Measurements from ENCODE around the gene STXBP5. TPM values are rescaled to one million over a fixed set of nuclear protein-coding genes. Genes with fewer than 3 reads are reported as not detected.

STXBP5 gene
- total and polyA plus RNA-seq, 9 of the 15 experiments (the other 6 are each of a cell fraction or from before 2014, with no cell fraction given): 23.3 to 172 (median 71.5) TPM

DNA sequence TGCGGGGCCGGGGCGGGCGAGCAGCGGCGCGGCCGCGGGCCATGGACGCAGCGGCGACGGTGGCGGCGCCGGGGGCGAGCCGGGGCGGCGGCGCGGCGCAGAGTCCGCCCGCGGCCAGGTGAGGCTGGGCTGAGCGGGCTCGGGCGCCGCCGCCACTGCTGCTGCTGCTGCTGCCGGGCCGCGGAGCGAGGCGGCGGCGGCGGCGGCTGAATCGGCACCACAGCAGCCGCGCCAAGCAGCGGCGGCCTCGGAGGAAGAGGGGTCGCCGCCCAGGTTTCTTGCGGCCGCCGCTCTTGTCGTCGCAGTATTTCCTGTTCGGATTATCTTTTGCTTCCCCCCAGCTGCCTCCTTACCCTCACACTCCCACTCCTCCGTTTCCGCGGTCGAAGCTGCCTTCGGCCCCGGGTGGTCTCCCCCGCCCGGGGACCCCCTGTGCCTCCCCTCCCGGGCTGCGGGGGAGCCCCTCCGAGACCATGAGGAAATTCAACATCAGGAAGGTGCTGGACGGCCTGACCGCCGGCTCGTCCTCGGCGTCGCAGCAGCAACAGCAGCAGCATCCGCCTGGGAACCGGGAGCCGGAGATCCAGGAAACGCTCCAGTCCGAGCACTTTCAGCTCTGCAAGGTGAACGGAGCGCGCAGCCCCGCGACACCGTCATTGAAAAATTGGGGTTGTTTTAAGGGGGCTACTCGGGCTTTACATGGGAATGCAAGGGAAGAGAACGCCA lies at the start of gene STXBP5 (continued):
- TF ChIP-seq, protein P1, sequence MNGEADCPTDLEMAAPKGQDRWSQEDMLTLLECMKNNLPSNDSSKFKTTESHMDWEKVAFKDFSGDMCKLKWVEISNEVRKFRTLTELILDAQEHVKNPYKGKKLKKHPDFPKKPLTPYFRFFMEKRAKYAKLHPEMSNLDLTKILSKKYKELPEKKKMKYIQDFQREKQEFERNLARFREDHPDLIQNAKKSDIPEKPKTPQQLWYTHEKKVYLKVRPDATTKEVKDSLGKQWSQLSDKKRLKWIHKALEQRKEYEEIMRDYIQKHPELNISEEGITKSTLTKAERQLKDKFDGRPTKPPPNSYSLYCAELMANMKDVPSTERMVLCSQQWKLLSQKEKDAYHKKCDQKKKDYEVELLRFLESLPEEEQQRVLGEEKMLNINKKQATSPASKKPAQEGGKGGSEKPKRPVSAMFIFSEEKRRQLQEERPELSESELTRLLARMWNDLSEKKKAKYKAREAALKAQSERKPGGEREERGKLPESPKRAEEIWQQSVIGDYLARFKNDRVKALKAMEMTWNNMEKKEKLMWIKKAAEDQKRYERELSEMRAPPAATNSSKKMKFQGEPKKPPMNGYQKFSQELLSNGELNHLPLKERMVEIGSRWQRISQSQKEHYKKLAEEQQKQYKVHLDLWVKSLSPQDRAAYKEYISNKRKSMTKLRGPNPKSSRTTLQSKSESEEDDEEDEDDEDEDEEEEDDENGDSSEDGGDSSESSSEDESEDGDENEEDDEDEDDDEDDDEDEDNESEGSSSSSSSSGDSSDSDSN (IDR thresholded peaks at IDR 0.05; ENCODE audit: borderline replicate concordance in 1 of 2, low read depth in 2 of 2, low read length in 2 of 2): peak; percentile 74 to 93; a peak in 2 of 4 replicates
- TF ChIP-seq SLC30A9 (CRISPR knock-in tag; IDR thresholded peaks at IDR 0.05): no peak
- TF ChIP-seq CREB1 (IDR thresholded peaks at IDR 0.05): peak; percentile 22; the same call in 1 of the 2 replicates
- TF ChIP-seq CREB1 (CRISPR knock-in tag; IDR thresholded peaks at IDR 0.05): no peak
- TF ChIP-seq TAF9B (IDR thresholded peaks at IDR 0.05; ENCODE audit: partially characterized antibody): peak; percentile 46
- TF ChIP-seq ZC3H8 (IDR thresholded peaks at IDR 0.05): no peak
- TF ChIP-seq, protein P2, sequence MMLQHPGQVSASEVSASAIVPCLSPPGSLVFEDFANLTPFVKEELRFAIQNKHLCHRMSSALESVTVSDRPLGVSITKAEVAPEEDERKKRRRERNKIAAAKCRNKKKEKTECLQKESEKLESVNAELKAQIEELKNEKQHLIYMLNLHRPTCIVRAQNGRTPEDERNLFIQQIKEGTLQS (IDR thresholded peaks at IDR 0.05): no peak
- TF ChIP-seq, protein P2 (CRISPR knock-in tag; conservative IDR thresholded peaks at IDR 0.05): peak; percentile 43; the same call in 1 of the 2 replicates
- no peak for TF ChIP-seq ZNF778 (CRISPR knock-in tag; IDR thresholded peaks at IDR 0.05)
- TF ChIP-seq IRF2 (CRISPR knock-in tag; IDR thresholded peaks at IDR 0.05): no peak
- TF ChIP-seq, protein P3, sequence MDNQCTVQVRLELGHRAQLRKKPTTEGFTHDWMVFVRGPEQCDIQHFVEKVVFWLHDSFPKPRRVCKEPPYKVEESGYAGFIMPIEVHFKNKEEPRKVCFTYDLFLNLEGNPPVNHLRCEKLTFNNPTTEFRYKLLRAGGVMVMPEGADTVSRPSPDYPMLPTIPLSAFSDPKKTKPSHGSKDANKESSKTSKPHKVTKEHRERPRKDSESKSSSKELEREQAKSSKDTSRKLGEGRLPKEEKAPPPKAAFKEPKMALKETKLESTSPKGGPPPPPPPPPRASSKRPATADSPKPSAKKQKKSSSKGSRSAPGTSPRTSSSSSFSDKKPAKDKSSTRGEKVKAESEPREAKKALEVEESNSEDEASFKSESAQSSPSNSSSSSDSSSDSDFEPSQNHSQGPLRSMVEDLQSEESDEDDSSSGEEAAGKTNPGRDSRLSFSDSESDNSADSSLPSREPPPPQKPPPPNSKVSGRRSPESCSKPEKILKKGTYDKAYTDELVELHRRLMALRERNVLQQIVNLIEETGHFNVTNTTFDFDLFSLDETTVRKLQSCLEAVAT (IDR thresholded peaks at IDR 0.05): peak; percentile 98
- peak; percentile 17; the same call in 1 of the 2 replicates for TF ChIP-seq ZSCAN29 (IDR thresholded peaks at IDR 0.05)
- TF ChIP-seq, protein P4, sequence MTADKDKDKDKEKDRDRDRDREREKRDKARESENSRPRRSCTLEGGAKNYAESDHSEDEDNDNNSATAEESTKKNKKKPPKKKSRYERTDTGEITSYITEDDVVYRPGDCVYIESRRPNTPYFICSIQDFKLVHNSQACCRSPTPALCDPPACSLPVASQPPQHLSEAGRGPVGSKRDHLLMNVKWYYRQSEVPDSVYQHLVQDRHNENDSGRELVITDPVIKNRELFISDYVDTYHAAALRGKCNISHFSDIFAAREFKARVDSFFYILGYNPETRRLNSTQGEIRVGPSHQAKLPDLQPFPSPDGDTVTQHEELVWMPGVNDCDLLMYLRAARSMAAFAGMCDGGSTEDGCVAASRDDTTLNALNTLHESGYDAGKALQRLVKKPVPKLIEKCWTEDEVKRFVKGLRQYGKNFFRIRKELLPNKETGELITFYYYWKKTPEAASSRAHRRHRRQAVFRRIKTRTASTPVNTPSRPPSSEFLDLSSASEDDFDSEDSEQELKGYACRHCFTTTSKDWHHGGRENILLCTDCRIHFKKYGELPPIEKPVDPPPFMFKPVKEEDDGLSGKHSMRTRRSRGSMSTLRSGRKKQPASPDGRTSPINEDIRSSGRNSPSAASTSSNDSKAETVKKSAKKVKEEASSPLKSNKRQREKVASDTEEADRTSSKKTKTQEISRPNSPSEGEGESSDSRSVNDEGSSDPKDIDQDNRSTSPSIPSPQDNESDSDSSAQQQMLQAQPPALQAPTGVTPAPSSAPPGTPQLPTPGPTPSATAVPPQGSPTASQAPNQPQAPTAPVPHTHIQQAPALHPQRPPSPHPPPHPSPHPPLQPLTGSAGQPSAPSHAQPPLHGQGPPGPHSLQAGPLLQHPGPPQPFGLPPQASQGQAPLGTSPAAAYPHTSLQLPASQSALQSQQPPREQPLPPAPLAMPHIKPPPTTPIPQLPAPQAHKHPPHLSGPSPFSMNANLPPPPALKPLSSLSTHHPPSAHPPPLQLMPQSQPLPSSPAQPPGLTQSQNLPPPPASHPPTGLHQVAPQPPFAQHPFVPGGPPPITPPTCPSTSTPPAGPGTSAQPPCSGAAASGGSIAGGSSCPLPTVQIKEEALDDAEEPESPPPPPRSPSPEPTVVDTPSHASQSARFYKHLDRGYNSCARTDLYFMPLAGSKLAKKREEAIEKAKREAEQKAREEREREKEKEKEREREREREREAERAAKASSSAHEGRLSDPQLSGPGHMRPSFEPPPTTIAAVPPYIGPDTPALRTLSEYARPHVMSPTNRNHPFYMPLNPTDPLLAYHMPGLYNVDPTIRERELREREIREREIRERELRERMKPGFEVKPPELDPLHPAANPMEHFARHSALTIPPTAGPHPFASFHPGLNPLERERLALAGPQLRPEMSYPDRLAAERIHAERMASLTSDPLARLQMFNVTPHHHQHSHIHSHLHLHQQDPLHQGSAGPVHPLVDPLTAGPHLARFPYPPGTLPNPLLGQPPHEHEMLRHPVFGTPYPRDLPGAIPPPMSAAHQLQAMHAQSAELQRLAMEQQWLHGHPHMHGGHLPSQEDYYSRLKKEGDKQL (CRISPR knock-in tag; IDR thresholded peaks at IDR 0.05; ENCODE audit: borderline replicate concordance): peak; percentile 61; the same call in 1 of the 2 replicates

Measured in K562 (cell line).